Measurements from ENCODE around the gene TBX2. TPM values are rescaled to one million over a fixed set of nuclear protein-coding genes. Genes with fewer than 3 reads are reported as not detected.

TBX2 gene
- total and polyA plus RNA-seq, 10 of the 15 experiments (the other 5 are each of a cell fraction or from before 2014, with no cell fraction given), result 0.13 TPM; not detected in 9

- DNase-seq (ENCODE audit: low read depth, low spot score), result no peak
- H4K20me1 ChIP-seq (ENCODE audit: control insufficient read depth, insufficient read depth), result no peaks in the 10 kb centered on the region
- ATAC-seq, result no peak
- no peak overlapping the region for H3K4me3 ChIP-seq
- H3K36me3 ChIP-seq (ENCODE audit: control insufficient read depth in 2 of 2, insufficient read depth in 2 of 2, low read length in 1 of 2), result no peaks in the 10 kb centered on the region
- no peaks in the 10 kb centered on the region for H3K4me1 ChIP-seq (ENCODE audit: control insufficient read depth, insufficient read depth, low read length)
- FAIRE-seq, result no peak
- RAD21 ChIA-PET (ENCODE audit: unreplicated experiment), result no interaction called here
- CTCF ChIA-PET, result no interaction called here
- no peaks in the 10 kb centered on the region for H3K79me2 ChIP-seq (ENCODE audit: control insufficient read depth, insufficient read depth, low read length)
- H3K27me3 ChIP-seq (replicated peaks in 1 of 2; ENCODE audit: control insufficient read depth in 2 of 2, insufficient read depth in 2 of 2, low read length in 1 of 2), result no peaks in the 10 kb centered on the region
- no peak overlapping the region for H3K27ac ChIP-seq (ENCODE audit: control insufficient read depth, insufficient read depth)
- H3K9ac ChIP-seq (ENCODE audit: control insufficient read depth, insufficient read depth, low read length), result no peak overlapping the region
- SMC1A ChIA-PET (ENCODE audit: uncharacterized antibody, unreplicated experiment), result no interaction called here
- no peak overlapping the region for H2AFZ ChIP-seq (ENCODE audit: control insufficient read depth, low read depth, low read length)
- H3K9me3 ChIP-seq (replicated peaks; ENCODE audit: control insufficient read depth, insufficient read depth, low read length), result no peaks in the 10 kb centered on the region
- H3K4me2 ChIP-seq (ENCODE audit: control insufficient read depth, insufficient read depth), result no peak overlapping the region
- in situ Hi-C loops (cut with MboI), result no loop called here
- POLR2A ChIA-PET, result no interaction called here
- TF ChIP-seq PAX5 (IDR thresholded peaks at IDR 0.05; ENCODE audit: borderline replicate concordance, low read depth, low read length), result no peak
- TF ChIP-seq NFXL1 (IDR thresholded peaks at IDR 0.05; ENCODE audit: borderline replicate concordance), result 0 out of 2 replicates have a peak, but pooled peaks have one; percentile 29
- 58% methylated on average over 9 of the region's 9 CpGs for WGBS (ENCODE audit: insufficient coverage, insufficient replicate concordance, low lambda C conversion rate, missing lambda C conversion rate)
- intact Hi-C loops (cut with micrococcal nuclease; ENCODE audit: unreplicated experiment), result no loop called here
- BruUV-seq (replicated peaks), result no TSS peak
Measured at GRCh38 chr17:61372436-61372835, 27.2 kb upstream of the TBX2 start.

DNA sequence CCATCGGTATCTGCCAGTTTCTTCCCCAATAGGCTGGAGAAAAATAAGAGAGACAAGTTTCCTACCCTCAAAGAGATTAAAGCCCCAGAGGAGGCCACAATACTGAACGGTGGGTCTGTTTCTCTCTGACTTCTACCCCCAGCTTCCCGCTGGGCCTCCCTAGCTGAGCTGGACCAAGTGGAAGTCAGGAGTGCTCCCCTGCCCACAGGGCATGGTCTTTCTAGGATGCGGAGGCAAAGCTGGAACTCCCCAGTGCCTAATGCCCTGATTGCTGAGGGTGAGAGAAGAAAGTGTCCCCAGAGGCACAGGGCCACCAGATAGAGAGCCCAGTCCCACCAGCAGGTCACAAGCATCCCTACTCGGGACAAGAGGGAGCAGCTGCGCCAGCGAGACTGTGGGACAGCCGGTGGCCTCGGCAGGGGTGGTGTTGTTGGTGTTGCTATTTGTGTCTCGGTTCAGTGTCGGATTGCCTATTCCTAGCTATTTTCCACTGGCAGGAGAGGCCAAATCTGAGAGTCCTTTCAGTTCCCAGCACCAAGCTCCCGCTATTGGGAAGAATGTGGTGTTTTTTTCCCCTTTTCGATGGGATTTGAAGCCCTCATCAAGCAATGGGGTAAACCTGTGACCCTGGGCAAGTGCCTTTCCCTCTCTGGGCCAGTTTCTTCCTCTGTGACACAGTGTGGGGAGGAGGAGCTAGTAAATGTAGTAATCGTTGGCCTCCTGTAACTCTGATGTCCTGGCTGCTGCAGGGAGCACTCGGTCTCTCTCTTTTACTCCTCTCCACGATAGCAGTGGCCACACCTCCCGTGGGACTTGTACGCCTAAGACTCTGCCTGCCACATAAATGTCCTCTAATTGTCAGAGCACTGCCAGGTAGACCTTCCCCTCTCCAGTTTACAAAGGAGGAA, 22.5 kb upstream of the TBX2 start:
- Histone ChIP-seq H3K27me3 (replicated peaks in 1 of 2; ENCODE audit: control insufficient read depth in 2 of 2, insufficient read depth in 2 of 2, low read length in 1 of 2) (no peaks in the 10 kb centered on the region), H3K9me3 (replicated peaks; ENCODE audit: control insufficient read depth, insufficient read depth, low read length) (no peaks in the 10 kb centered on the region), H3K27ac (ENCODE audit: control insufficient read depth, insufficient read depth) (no peak overlapping the region), H3K4me3 (no peak overlapping the region), H3K9ac (ENCODE audit: control insufficient read depth, insufficient read depth, low read length) (no peak overlapping the region), H3K36me3 (ENCODE audit: control insufficient read depth in 2 of 2, insufficient read depth in 2 of 2, low read length in 1 of 2) (no peaks in the 10 kb centered on the region), H2AFZ (ENCODE audit: control insufficient read depth, low read depth, low read length) (no peak overlapping the region), H3K79me2 (ENCODE audit: control insufficient read depth, insufficient read depth, low read length) (no peaks in the 10 kb centered on the region), H4K20me1 (ENCODE audit: control insufficient read depth, insufficient read depth) (no peaks in the 10 kb centered on the region), H3K4me1 (ENCODE audit: control insufficient read depth, insufficient read depth, low read length) (no peaks in the 10 kb centered on the region), H3K4me2 (ENCODE audit: control insufficient read depth, insufficient read depth) (no peak overlapping the region)
- intact Hi-C loops (cut with micrococcal nuclease; ENCODE audit: unreplicated experiment) (no loop called here), in situ Hi-C loops (cut with MboI) (no loop called here)
- no peak for ATAC-seq
- WGBS (ENCODE audit: insufficient coverage, insufficient replicate concordance, low lambda C conversion rate, missing lambda C conversion rate), result 48% methylated on average over 18 of the region's 18 CpGs
- ChIA-PET SMC1A (ENCODE audit: uncharacterized antibody, unreplicated experiment) (no interaction called here), RAD21 (ENCODE audit: unreplicated experiment) (no interaction called here), CTCF (no interaction called here), POLR2A (no interaction called here)
- no peak for DNase-seq (ENCODE audit: low read depth, low spot score)
- FAIRE-seq, result no peak
- no TSS peak for BruUV-seq (replicated peaks)
- TF ChIP-seq ZBTB40 (IDR thresholded peaks at IDR 0.05; ENCODE audit: borderline replicate concordance), result no peak
- no peak for TF ChIP-seq BRCA1 (IDR thresholded peaks at IDR 0.05; ENCODE audit: low read depth, low read length)
- no peak for TF ChIP-seq ZBED1 (IDR thresholded peaks at IDR 0.05; ENCODE audit: borderline replicate concordance)
- TF ChIP-seq NBN (IDR thresholded peaks at IDR 0.05), result no peak
- TF ChIP-seq NR2C1 (IDR thresholded peaks at IDR 0.05), result no peak
- TF ChIP-seq SMC3 (IDR thresholded peaks at IDR 0.05; ENCODE audit: borderline replicate concordance, low read length), result no peak
- no peak for TF ChIP-seq FOS (IDR thresholded peaks at IDR 0.05; ENCODE audit: borderline replicate concordance, extremely low read depth, insufficient read length)
